Ishikawa (cell line): Measurements from ENCODE around the gene YWHAB.

ENCODE experiments used
- CEBPB ChIP-seq: IDR thresholded peaks from 2 replicates; pipeline ENCODE4 v1.6.1; 2012
- FOXM1 ChIP-seq: IDR thresholded peaks from 2 replicates; pipeline ENCODE4 v1.6.1; 2012; ENCODE audit warnings: low read depth, borderline replicate concordance
- TAF1 ChIP-seq: IDR thresholded peaks from 2 replicates; pipeline ENCODE4 v1.6.1; 2012; ENCODE audit warnings: low read depth, mild to moderate bottlenecking

DNA sequence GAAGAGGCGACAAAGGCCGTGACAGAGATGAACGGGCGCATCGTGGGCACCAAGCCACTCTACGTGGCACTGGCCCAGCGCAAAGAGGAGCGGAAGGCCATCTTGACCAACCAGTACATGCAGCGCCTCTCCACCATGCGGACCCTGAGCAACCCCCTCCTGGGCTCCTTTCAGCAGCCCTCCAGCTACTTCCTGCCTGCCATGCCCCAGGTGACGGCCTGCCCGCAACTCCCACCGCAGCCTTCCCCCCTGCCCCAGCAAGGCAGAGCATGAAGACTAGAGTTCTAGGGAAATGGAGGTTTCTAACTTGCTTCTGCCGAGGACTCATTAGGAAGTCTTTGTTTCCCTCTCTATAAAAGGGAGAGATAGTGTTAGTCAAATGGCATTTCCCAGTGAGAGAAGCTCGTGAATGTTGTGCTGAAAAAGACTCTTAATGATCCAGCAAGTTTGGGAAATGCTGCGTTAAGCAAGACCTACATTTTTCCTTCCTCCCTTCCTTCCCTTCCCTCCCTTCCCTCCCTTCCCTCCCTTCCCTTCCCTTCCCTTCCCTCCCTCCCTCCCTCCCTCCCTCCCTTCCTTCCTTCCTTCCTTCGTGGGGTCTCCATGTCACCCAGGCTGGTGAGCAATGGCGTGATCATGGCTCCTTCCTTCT lies 45.1 kb downstream of the YWHAB start:
- no peak for TF ChIP-seq TAF1
- TF ChIP-seq CEBPB = no peak
- TF ChIP-seq FOXM1 = no peak
